Liver (tissue), 3 donors: ENCODE measurements around the gene KLHDC2.

Source experiments
- GABPA ChIP-seq, 2 donors: IDR thresholded peaks in 1 of 2; conservative IDR thresholded peaks in 1 of 2; 2 replicates each; pipeline ENCODE4 v1.6.1; 2016; ENCODE audit warnings: antibody characterized with exemption in 2 of 2, mild to moderate bottlenecking in 1 of 2, moderate library complexity in 1 of 2
- NR2F2 ChIP-seq: IDR thresholded peaks from 2 replicates; pipeline ENCODE4 v1.6.1; 2016; ENCODE audit warnings: antibody characterized with exemption
- SP1 ChIP-seq: IDR thresholded peaks from 2 replicates; pipeline ENCODE4 v1.6.1; 2018; ENCODE audit warnings: antibody characterized with exemption, mild to moderate bottlenecking
- TAF1 ChIP-seq: conservative IDR thresholded peaks from 2 replicates; pipeline ENCODE4 v1.6.1; 2016; ENCODE audit warnings: antibody characterized with exemption, mild to moderate bottlenecking
- TF ChIP-seq, protein P1 (sequence below): fragments of 150-350 bp; IDR thresholded peaks from 2 replicates; pipeline ENCODE4 v1.5.1; 2017; ENCODE audit warnings: improper control_type of control experiment, low read depth, low read length; ENCODE audit not compliant: missing input control
- TF ChIP-seq, protein P2 (sequence below): IDR thresholded peaks from 2 replicates; pipeline ENCODE4 v1.6.1; 2016; ENCODE audit warnings: antibody characterized with exemption
- TF ChIP-seq, protein P3 (sequence below): IDR thresholded peaks from 2 replicates; pipeline ENCODE4 v1.6.1; 2016; ENCODE audit warnings: antibody characterized with exemption, mild to moderate bottlenecking
- TF ChIP-seq, protein P4 (sequence below): IDR thresholded peaks from 2 replicates; pipeline ENCODE4 v1.6.1; 2016; ENCODE audit warnings: antibody characterized with exemption
- donor health status: healthy.
- donor health status: healthy.

DNA sequence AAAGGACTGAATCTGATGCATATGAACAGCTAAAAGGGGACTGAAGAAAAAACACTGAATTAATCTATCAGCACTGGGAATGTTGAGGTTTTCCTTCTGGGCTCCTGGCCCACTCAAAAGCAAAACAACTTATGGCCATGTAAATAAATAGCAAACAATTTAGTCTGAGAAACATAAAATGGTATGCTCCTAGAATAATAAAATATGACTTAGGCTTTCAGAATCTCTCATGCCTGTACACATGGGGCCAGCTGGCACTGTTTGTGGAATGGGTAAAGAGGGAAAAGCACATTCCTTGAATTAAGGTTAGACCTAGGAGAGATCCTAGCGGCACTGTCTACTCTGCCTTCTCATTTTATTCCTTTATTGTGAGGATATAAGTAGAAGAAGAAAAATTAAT, 6.2 kb downstream of the KLHDC2 start:
- TF ChIP-seq, protein P1, sequence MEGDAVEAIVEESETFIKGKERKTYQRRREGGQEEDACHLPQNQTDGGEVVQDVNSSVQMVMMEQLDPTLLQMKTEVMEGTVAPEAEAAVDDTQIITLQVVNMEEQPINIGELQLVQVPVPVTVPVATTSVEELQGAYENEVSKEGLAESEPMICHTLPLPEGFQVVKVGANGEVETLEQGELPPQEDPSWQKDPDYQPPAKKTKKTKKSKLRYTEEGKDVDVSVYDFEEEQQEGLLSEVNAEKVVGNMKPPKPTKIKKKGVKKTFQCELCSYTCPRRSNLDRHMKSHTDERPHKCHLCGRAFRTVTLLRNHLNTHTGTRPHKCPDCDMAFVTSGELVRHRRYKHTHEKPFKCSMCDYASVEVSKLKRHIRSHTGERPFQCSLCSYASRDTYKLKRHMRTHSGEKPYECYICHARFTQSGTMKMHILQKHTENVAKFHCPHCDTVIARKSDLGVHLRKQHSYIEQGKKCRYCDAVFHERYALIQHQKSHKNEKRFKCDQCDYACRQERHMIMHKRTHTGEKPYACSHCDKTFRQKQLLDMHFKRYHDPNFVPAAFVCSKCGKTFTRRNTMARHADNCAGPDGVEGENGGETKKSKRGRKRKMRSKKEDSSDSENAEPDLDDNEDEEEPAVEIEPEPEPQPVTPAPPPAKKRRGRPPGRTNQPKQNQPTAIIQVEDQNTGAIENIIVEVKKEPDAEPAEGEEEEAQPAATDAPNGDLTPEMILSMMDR = no peak
- TF ChIP-seq GABPA (IDR thresholded peaks at IDR 0.05 in 1 of 2, conservative IDR thresholded peaks at IDR 0.05 in 1 of 2) = no peak
- TF ChIP-seq, protein P2, sequence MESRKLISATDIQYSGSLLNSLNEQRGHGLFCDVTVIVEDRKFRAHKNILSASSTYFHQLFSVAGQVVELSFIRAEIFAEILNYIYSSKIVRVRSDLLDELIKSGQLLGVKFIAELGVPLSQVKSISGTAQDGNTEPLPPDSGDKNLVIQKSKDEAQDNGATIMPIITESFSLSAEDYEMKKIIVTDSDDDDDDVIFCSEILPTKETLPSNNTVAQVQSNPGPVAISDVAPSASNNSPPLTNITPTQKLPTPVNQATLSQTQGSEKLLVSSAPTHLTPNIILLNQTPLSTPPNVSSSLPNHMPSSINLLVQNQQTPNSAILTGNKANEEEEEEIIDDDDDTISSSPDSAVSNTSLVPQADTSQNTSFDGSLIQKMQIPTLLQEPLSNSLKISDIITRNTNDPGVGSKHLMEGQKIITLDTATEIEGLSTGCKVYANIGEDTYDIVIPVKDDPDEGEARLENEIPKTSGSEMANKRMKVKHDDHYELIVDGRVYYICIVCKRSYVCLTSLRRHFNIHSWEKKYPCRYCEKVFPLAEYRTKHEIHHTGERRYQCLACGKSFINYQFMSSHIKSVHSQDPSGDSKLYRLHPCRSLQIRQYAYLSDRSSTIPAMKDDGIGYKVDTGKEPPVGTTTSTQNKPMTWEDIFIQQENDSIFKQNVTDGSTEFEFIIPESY = no peak
- no peak for TF ChIP-seq TAF1
- no peak for TF ChIP-seq SP1
- TF ChIP-seq, protein P3, sequence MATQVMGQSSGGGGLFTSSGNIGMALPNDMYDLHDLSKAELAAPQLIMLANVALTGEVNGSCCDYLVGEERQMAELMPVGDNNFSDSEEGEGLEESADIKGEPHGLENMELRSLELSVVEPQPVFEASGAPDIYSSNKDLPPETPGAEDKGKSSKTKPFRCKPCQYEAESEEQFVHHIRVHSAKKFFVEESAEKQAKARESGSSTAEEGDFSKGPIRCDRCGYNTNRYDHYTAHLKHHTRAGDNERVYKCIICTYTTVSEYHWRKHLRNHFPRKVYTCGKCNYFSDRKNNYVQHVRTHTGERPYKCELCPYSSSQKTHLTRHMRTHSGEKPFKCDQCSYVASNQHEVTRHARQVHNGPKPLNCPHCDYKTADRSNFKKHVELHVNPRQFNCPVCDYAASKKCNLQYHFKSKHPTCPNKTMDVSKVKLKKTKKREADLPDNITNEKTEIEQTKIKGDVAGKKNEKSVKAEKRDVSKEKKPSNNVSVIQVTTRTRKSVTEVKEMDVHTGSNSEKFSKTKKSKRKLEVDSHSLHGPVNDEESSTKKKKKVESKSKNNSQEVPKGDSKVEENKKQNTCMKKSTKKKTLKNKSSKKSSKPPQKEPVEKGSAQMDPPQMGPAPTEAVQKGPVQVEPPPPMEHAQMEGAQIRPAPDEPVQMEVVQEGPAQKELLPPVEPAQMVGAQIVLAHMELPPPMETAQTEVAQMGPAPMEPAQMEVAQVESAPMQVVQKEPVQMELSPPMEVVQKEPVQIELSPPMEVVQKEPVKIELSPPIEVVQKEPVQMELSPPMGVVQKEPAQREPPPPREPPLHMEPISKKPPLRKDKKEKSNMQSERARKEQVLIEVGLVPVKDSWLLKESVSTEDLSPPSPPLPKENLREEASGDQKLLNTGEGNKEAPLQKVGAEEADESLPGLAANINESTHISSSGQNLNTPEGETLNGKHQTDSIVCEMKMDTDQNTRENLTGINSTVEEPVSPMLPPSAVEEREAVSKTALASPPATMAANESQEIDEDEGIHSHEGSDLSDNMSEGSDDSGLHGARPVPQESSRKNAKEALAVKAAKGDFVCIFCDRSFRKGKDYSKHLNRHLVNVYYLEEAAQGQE = no peak
- TF ChIP-seq NR2F2 = no peak
- TF ChIP-seq, protein P4, sequence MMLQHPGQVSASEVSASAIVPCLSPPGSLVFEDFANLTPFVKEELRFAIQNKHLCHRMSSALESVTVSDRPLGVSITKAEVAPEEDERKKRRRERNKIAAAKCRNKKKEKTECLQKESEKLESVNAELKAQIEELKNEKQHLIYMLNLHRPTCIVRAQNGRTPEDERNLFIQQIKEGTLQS = no peak
